ENCODE data around the gene ITPR3.

Gene ITPR3

GRCh38 chr6:33724102-33725023, 103.2 kb downstream of the ITPR3 start:
- DNase-seq, result no peak

- DNase-seq, result no peak
Observed at GRCh38 chr6:33725222-33725621, 104.1 kb downstream of the ITPR3 start.

GRCh38 chr6:33725891-33726673, 105.0 kb downstream of the ITPR3 start:
- no peak for DNase-seq

GRCh38 chr6:33726696-33727095, 105.6 kb downstream of the ITPR3 start:
- DNase-seq, result no peak

GRCh38 chr6:33727126-33727525, 106.0 kb downstream of the ITPR3 start:
- DNase-seq, result no peak

GRCh38 chr6:33727932-33728331, 106.8 kb downstream of the ITPR3 start:
- DNase-seq, result no peak

GRCh38 chr6:33728438-33728837, 107.3 kb downstream of the ITPR3 start:
- DNase-seq, result no peak

- DNase-seq, result no peak
Observed at GRCh38 chr6:33729059-33729458, 107.9 kb downstream of the ITPR3 start.

- no peak for DNase-seq
Observed at GRCh38 chr6:33730611-33731010, 109.5 kb downstream of the ITPR3 start.

- no peak for DNase-seq
Observed at GRCh38 chr6:33731035-33731434, 109.9 kb downstream of the ITPR3 start.

- DNase-seq, result no peak
Observed at GRCh38 chr6:33731751-33732282, 110.7 kb downstream of the ITPR3 start.

GRCh38 chr6:33732385-33732784, 111.3 kb downstream of the ITPR3 start:
- DNase-seq, result no peak

GRCh38 chr6:33732817-33733708, 111.9 kb downstream of the ITPR3 start:
- DNase-seq, result no peak

GRCh38 chr6:33733709-33734007, 112.5 kb downstream of the ITPR3 start:
- DNase-seq, result no peak

GRCh38 chr6:33735216-33735615, 114.1 kb downstream of the ITPR3 start:
- no peak for DNase-seq

- DNase-seq, result no peak
Observed at GRCh38 chr6:33737267-33738026, 116.3 kb downstream of the ITPR3 start.

GRCh38 chr6:33738153-33738552, 117.0 kb downstream of the ITPR3 start:
- no peak for DNase-seq

GRCh38 chr6:33738879-33739278, 117.8 kb downstream of the ITPR3 start:
- DNase-seq, result no peak

GRCh38 chr6:33739571-33739970, 118.4 kb downstream of the ITPR3 start:
- DNase-seq, result no peak

- DNase-seq, result no peak
Observed at GRCh38 chr6:33740204-33740608, 119.1 kb downstream of the ITPR3 start.

- no peak for DNase-seq
Observed at GRCh38 chr6:33740794-33741193, 119.7 kb downstream of the ITPR3 start.

GRCh38 chr6:33742092-33742491, 121.0 kb downstream of the ITPR3 start:
- no peak for DNase-seq

All from NCI-H526 treated with DMSO at 0.1 percent for 48 hours (cell line).